Activated naive CD8-positive, alpha-beta T cell (primary cell): Measurements from ENCODE around the gene LRRFIP2.

Experiments used
- H3K27ac Mint-ChIP-seq: one replicate; pipeline ENCODE4 v1.8.0; 2021; ENCODE audit warnings: mixed read lengths
- H3K27me3 Mint-ChIP-seq: one replicate; pipeline ENCODE4 v1.8.0; 2021; ENCODE audit warnings: mixed read lengths
- H3K36me3 Mint-ChIP-seq: one replicate; pipeline ENCODE4 v1.8.0; 2021; ENCODE audit warnings: mixed read lengths
- H3K4me1 Mint-ChIP-seq: one replicate; pipeline ENCODE4 v1.8.0; 2021; ENCODE audit warnings: low read depth, mixed read lengths
- H3K4me3 Mint-ChIP-seq: one replicate; pipeline ENCODE4 v1.8.0; 2021; ENCODE audit warnings: mild to moderate bottlenecking, mixed read lengths
- H3K9me3 Mint-ChIP-seq: one replicate; pipeline ENCODE4 v1.8.0; 2021; ENCODE audit warnings: low read depth, mixed read lengths

The LRRFIP2 gene

DNA sequence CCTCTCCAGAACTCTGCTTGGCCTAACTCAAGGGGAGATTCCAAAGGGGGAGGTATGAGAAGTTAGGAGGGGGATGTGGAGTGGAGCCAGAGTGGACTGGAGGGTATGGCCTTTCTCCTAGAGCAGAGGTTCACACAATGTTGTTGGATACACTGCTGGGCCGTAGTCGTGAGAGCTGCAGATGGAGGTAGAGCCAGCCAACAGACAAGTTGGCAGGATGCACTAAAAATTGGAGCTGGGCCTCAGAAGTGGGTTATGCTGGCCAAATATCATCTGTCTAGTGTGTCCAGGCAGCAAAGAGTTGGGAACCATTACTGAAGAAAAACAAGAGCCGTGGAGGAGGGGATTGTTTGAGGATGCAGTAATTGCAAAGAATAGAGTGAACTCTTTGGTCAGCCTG lies 27.7 kb upstream of the LRRFIP2 start:
- H3K36me3 Mint-ChIP-seq = no peaks in the 10 kb centered on the region
- H3K4me1 Mint-ChIP-seq = no peaks in the 10 kb centered on the region
- H3K27me3 Mint-ChIP-seq = no peaks in the 10 kb centered on the region
- no peak overlapping the region for H3K27ac Mint-ChIP-seq
- H3K4me3 Mint-ChIP-seq = no peak overlapping the region
- H3K9me3 Mint-ChIP-seq = no peaks in the 10 kb centered on the region

DNA sequence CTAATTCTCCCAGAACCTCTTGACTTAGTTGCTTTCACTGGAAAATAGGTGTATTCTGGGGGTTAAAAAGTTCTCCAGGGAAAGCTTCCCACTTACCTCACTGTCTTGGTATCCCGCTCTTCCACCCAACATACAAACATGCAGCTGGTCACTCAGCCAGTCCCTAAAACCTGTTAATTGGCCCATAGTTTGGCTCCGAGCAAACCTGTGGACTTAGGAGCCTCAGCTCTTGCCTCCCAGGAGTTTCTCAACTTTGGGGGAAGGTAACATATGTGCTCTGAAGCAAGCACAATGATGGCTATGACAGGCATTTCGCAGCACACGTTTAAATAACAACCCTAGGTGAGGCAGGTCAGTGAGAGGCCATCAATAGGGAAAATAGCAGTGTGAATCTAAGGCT lies 25.8 kb upstream of the LRRFIP2 start:
- Mint-ChIP-seq H3K36me3 (peaks cover 2% of the 10 kb centered on the region), H3K4me3 (no peak overlapping the region), H3K9me3 (no peaks in the 10 kb centered on the region), H3K4me1 (no peaks in the 10 kb centered on the region), H3K27me3 (no peaks in the 10 kb centered on the region), H3K27ac (no peak overlapping the region)

DNA sequence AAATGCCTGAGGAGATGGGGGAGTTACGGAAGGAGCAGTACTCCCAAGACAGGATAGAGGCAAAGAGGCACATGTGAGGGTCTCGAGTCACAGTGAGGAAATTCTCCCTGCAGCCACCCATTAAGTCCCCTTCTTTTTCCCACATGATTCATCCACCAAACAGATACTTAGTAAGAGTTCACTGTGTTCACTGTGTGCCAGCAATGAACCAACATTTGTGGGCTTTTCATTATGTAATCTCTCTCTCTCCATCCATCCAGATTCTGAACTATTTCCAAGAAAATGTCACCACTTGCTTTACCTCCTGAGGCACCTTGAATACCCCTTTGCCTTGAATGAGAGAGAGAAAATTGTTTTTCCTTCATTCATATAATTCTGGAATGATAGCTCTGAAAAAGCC lies 24.6 kb upstream of the LRRFIP2 start:
- Mint-ChIP-seq H3K4me3 (no peak overlapping the region), H3K9me3 (no peaks in the 10 kb centered on the region), H3K36me3 (peaks cover 2% of the 10 kb centered on the region), H3K27me3 (no peaks in the 10 kb centered on the region), H3K27ac (no peak overlapping the region), H3K4me1 (no peaks in the 10 kb centered on the region)

DNA sequence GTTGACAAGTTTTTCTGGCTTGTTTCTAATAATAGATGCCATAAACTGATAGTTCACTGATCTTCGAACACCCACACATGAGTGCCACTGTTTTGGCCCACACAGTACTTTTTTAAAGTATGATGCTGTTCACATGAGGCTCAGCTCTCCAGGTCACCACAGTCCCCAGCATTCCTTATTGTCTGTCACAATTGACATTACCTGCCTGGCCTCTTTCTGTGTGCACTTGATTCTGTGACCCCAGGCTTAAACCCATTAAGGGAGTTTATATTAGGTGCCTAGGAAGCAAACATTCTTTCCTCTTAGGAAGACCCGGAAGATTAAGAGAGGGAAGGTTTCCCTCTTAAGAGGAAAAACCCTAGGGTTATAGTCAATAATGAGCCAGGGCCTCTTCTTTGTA lies 24.2 kb upstream of the LRRFIP2 start:
- Mint-ChIP-seq H3K27ac (no peak overlapping the region), H3K4me1 (no peaks in the 10 kb centered on the region), H3K27me3 (no peaks in the 10 kb centered on the region), H3K9me3 (no peaks in the 10 kb centered on the region), H3K36me3 (peaks cover 2% of the 10 kb centered on the region), H3K4me3 (no peak overlapping the region)

DNA sequence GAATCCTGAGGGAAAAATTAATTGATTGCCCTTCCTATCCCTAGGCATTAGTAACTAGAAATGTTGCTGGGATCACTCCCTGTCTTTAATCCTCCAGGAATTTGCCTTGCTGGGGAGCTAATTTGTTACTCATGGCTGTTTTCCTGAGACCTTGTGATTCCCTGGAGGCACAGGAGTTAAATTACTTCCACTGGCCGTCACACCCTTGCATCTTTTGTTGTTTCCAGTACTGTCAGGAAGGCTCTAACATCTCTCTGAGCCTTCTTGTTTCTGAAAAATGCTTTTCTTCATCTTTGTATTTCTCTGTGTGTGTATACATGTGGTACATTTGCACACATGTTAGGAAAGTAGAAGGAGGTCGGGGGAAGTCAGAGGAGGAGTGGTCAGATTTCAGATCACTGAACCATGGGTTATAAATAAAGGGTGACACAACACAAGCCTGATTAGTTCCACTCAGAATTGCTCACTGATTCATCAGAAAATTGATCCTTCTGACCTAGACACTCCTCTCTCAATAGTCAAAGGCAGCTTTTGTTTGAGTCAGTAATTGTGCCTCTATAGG lies 23.5 kb upstream of the LRRFIP2 start:
- Mint-ChIP-seq H3K27me3 (no peaks in the 10 kb centered on the region), H3K36me3 (peaks cover 2% of the 10 kb centered on the region), H3K9me3 (no peaks in the 10 kb centered on the region), H3K27ac (no peak overlapping the region), H3K4me3 (no peak overlapping the region), H3K4me1 (no peaks in the 10 kb centered on the region)

DNA sequence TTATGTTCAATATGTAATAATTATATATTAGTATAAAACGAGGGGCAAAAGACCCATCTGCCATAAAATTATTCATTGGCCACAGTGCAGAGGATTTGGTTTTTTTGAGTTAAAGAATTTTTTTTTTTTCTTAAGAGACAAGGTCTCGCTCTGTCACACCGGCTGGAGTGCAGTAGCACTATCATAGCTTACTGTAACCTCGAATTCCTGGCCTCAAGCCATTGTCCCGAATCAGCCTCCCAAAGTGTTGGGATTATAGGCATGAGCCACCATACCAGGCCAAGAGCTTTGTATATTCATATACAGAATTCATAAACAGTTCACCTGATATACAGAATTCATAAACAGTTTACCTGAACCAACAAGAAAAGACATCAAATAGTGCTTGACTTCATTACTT lies 20.2 kb upstream of the LRRFIP2 start:
- Mint-ChIP-seq H3K4me1 (no peaks in the 10 kb centered on the region), H3K36me3 (peaks cover 2% of the 10 kb centered on the region), H3K27me3 (no peaks in the 10 kb centered on the region), H3K27ac (no peak overlapping the region), H3K9me3 (no peaks in the 10 kb centered on the region), H3K4me3 (no peak overlapping the region)

DNA sequence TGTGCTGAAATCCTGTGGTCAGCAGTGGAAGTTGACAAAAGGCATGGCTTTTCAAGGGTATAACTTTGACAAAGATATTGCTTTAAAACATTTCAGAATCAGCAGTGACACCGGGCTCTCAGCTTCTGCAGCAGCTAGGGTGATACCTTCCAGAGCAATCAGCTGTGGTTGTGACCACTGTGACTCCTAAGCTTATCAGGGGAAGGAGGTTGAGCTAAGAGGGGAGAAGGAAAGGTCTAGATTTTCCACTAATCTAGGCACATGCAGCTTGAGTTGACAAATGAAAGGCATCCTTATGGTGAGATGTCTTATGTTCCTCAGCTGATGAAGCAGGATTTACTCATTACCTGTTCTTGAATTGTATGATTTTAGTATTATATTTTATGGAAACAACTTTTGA lies 16.3 kb upstream of the LRRFIP2 start:
- Mint-ChIP-seq H3K27ac (no peak overlapping the region), H3K36me3 (peaks cover 2% of the 10 kb centered on the region), H3K27me3 (no peaks in the 10 kb centered on the region), H3K4me1 (no peaks in the 10 kb centered on the region), H3K4me3 (no peak overlapping the region), H3K9me3 (no peaks in the 10 kb centered on the region)

DNA sequence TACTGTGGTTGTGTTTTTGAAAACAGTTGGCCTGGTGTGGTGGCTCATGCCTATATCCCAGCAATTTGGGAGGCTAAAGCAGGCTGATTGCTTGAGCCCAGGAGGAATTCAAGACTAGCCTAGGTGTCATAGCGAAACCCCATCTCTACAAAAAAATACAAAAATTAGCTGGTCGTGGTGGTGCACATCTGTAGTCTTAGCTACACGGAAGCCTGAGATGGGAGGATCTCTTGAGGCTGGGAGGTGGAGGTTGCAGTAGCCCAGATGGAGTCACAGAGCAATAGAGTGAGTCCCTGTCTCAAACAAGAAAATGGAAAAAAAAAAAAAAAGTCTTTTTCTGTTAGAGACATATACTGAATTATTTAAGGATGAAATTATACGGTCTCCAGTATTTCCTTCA lies 14.7 kb upstream of the LRRFIP2 start:
- Mint-ChIP-seq H3K9me3 (no peaks in the 10 kb centered on the region), H3K27me3 (no peaks in the 10 kb centered on the region), H3K27ac (no peak overlapping the region), H3K36me3 (no peaks in the 10 kb centered on the region), H3K4me1 (no peaks in the 10 kb centered on the region), H3K4me3 (no peak overlapping the region)

DNA sequence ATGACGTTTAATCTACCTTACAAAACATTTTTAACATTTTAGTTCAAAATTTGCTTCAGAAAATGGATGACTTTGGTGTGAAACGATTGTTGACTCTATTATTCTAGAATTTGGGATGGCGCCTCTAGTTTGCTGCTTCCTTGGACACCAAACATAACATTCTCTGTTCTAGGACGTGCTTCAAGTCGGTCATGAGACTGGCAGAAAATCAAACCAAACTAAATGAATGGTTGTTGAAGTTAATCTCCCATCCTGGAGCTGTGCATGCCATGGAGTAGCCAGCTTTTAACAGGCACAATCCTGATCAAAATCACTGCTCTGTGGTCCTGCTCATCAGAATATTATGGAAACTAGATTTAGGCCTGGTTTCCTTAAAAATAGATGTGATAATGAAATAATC lies 9.6 kb upstream of the LRRFIP2 start:
- H3K27me3 Mint-ChIP-seq = no peaks in the 10 kb centered on the region
- H3K27ac Mint-ChIP-seq = no peak overlapping the region
- no peaks in the 10 kb centered on the region for H3K9me3 Mint-ChIP-seq
- peaks cover 13% of the 10 kb centered on the region for H3K4me1 Mint-ChIP-seq
- H3K4me3 Mint-ChIP-seq = no peak overlapping the region
- peaks cover 3% of the 10 kb centered on the region for H3K36me3 Mint-ChIP-seq

DNA sequence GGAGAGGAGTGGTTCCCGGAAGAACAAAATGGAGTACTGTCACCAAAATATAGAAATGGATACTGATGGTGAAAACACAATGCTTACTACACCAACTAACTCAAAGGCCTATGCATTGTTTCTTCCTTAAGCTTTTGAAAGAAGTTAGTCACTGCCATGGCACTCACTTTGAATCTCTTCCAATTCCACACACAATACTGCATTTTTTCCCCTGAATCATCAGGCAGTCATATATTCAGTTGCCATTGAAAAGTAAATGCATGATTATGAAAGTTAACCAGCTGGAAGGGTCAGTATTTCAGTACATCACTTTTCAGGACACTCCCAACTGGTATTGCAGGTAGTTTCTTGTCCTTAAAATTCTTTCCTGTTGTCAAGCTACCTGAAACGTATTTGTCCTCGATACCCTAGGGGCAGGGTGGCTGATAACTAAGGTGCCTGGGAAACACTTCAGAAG lies 9.0 kb upstream of the LRRFIP2 start:
- Mint-ChIP-seq H3K4me1 (peaks cover 15% of the 10 kb centered on the region), H3K27me3 (no peaks in the 10 kb centered on the region), H3K27ac (no peak overlapping the region), H3K4me3 (no peak overlapping the region), H3K36me3 (peaks cover 3% of the 10 kb centered on the region), H3K9me3 (no peaks in the 10 kb centered on the region)

DNA sequence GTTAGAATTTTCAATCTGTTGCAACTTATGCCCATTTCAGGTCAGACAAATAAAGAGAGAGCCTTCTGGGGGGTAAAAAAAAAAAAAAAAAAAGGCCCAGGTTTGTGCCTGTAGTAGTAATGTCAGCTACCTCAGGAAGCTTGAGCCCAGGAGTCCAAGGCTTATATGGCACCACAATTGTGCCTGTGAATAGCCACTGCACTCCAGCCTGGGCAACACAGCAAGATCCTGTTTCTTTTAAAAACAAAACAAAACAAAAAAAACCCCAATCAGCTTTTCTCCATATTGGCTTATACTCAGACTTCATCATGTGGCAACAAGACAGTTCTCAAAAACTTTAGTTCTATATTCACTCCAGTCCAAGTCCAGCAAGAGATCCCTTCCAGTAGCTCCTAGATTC lies 8.4 kb upstream of the LRRFIP2 start:
- no peaks in the 10 kb centered on the region for H3K27me3 Mint-ChIP-seq
- peaks cover 3% of the 10 kb centered on the region for H3K36me3 Mint-ChIP-seq
- peaks cover 21% of the 10 kb centered on the region for H3K4me1 Mint-ChIP-seq
- H3K27ac Mint-ChIP-seq = no peak overlapping the region
- H3K4me3 Mint-ChIP-seq = no peak overlapping the region
- no peaks in the 10 kb centered on the region for H3K9me3 Mint-ChIP-seq

DNA sequence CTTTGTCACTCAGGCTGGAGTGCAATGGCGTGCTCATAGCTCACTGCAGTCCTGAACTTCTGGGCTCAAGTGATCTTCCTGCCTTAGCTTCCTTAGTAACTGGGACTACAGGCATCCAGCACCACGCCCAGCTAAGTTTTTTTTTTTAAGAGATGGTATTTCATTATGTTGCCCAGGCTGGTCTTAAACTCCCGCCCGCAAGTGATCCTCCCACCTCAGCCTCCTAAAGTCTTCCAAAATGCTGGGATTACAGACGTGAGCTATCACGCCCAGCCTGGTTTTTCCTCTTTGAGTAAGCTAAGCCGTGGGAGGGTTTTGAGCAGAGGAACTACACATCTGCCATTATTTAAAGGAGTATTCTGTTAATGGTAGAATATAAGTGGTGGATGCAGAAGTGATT lies 7.4 kb upstream of the LRRFIP2 start:
- H3K27ac Mint-ChIP-seq = no peak overlapping the region
- no peak overlapping the region for H3K4me3 Mint-ChIP-seq
- H3K9me3 Mint-ChIP-seq = no peaks in the 10 kb centered on the region
- H3K27me3 Mint-ChIP-seq = no peaks in the 10 kb centered on the region
- peaks cover 3% of the 10 kb centered on the region for H3K36me3 Mint-ChIP-seq
- peaks cover 31% of the 10 kb centered on the region for H3K4me1 Mint-ChIP-seq

DNA sequence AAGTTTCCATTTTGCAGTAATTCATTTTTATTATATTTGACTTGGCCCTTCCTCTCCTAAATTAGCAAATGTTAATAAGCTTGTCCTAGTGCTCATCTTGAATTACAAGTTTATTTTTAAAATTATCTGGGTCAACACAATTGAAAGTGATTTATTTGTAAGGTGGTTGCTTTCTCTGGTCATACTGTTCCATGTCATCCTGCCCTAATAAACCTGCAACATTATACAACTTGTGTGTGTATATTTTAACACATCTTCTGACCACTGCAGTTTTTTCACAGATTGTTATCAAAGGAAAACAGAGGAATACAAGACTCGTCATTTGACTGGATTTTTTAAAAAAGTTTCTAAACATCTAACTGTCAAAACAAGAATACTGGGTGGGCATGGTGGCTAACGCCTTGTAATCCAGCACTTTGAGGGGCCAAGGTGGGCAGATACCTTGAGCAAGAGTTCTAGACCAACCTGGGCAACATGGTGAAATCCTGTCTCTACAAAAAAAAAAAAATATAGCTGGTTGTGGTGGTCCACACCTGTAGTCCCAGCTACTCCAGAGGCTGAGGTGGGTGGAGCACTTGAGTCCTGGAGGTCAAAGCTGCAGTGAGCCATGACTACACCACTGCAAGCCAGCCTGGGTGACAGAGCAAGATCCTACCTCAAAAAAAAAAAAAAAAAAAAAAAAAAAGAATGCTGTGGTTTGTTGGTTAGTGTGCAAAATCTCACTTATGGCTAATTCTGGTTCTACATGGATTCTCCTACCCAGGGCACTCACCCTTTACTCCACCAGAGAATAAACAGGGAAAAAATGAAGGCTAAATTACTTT lies 5.0 kb upstream of the LRRFIP2 start:
- no peaks in the 10 kb centered on the region for H3K27me3 Mint-ChIP-seq
- peaks cover 3% of the 10 kb centered on the region for H3K36me3 Mint-ChIP-seq
- H3K4me3 Mint-ChIP-seq = no peak overlapping the region
- no peaks in the 10 kb centered on the region for H3K9me3 Mint-ChIP-seq
- H3K27ac Mint-ChIP-seq = no peak overlapping the region
- peaks cover 43% of the 10 kb centered on the region for H3K4me1 Mint-ChIP-seq

DNA sequence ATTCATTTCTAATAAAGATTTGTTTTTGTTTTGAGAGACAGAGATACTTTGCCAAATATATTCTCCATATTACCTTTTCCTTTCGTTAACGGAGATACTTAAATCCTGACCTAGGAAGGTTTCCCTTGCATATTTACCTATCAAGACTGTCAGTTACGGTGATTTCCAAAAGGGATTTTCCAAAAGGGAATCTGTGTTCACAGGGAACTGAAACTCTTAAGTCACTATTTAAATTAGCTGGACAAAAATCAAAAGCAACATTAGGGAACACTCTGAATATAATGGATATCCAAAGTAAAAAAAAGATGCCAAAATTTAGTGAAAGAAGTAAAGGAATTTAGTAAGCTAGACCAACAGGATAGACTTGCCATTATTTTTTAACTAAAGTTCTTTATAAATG lies 576 bp downstream of the LRRFIP2 start:
- H3K4me3 Mint-ChIP-seq = peak overlapping the region; percentile 92
- no peaks in the 10 kb centered on the region for H3K9me3 Mint-ChIP-seq
- peak overlapping the region; percentile 96 for H3K27ac Mint-ChIP-seq
- H3K36me3 Mint-ChIP-seq = peaks cover 12% of the 10 kb centered on the region
- H3K27me3 Mint-ChIP-seq = no peaks in the 10 kb centered on the region
- H3K4me1 Mint-ChIP-seq = peaks cover 62% of the 10 kb centered on the region

DNA sequence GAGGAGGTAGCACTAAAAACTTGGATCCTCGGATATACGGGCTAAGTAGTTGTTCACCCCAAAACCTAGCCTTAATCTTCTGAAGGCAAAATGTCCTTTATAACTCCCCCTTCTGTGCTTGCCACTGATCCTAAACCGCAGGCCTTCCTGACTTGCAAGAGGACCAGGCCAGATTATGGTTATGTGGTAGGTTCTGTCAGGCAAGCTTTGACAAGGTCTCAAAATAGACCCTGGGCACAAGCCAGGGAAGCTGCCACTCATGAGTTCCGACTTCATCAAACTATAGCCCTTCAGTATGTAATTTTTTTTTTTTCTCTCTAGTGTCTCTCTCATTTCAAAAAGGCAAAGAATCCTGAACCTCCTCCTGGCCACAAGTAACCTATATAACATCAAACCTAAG lies 3.2 kb downstream of the LRRFIP2 start:
- no peaks in the 10 kb centered on the region for H3K9me3 Mint-ChIP-seq
- H3K27ac Mint-ChIP-seq = no peak overlapping the region
- no peak overlapping the region for H3K4me3 Mint-ChIP-seq
- H3K4me1 Mint-ChIP-seq = peaks cover 44% of the 10 kb centered on the region
- H3K36me3 Mint-ChIP-seq = peaks cover 12% of the 10 kb centered on the region
- H3K27me3 Mint-ChIP-seq = no peaks in the 10 kb centered on the region

DNA sequence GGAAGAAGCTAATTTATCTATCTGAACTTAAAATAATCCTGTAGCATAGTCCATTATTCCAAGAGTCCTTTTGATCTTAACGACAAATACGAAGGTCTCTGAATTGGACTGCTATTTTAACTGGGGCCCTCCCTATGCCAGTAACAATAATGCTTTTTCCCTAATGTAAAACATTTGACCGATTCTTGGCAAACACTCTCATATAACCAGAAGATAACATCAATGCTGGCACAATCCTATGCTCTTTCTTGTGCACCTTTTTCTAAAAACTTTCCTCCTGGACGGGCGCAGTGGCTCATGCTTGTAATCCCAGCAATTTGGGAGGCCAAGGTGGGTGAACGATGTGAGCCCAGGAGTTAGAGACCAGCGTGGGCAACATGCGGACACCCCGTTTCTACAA lies 3.9 kb downstream of the LRRFIP2 start:
- Mint-ChIP-seq H3K36me3 (peaks cover 12% of the 10 kb centered on the region), H3K4me3 (no peak overlapping the region), H3K9me3 (no peaks in the 10 kb centered on the region), H3K27ac (no peak overlapping the region), H3K27me3 (no peaks in the 10 kb centered on the region), H3K4me1 (peaks cover 46% of the 10 kb centered on the region)
